Esophagus (tissue), 2 donors: ENCODE data around the gene ZC3HAV1L. TPM values are rescaled to one million over a fixed set of nuclear protein-coding genes. Genes with fewer than 3 reads are reported as not detected.
A peak's percentile ranks its signal among the peaks of the same experiment; 100 is the strongest.

ENCODE experiments used
- H3K27ac ChIP-seq, 2 donors: one replicate each; pipeline ENCODE4 v1.5.1; 2013; ENCODE audit warnings: low read depth in 2 of 2, mild to moderate bottlenecking in 2 of 2, inconsistent platforms in 1 of 2, low read length in 1 of 2, moderate library complexity in 1 of 2
- H3K27me3 ChIP-seq, 2 donors: one replicate each; pipeline ENCODE4 v1.6.1; 2013; ENCODE audit warnings: low read length in 2 of 2, control low read depth in 1 of 2, mild to moderate bottlenecking in 1 of 2; ENCODE audit not compliant: insufficient read depth in 2 of 2, control insufficient read depth in 1 of 2
- H3K36me3 ChIP-seq, 2 donors: one replicate each; pipeline ENCODE4 v1.6.1; 2013; ENCODE audit warnings: low read length in 1 of 2; ENCODE audit not compliant: control insufficient read depth in 2 of 2, insufficient read depth in 2 of 2
- H3K4me1 ChIP-seq, 2 donors: one replicate each; pipeline ENCODE4 v1.6.1; 2013; ENCODE audit warnings: low read length in 1 of 2; ENCODE audit not compliant: control insufficient read depth in 2 of 2, insufficient read depth in 2 of 2
- H3K4me3 ChIP-seq, 2 donors: one replicate each; pipeline ENCODE4 v1.5.1; 2013; ENCODE audit warnings: low read length in 2 of 2, mild to moderate bottlenecking in 2 of 2, low read depth in 1 of 2, moderate library complexity in 1 of 2
- H3K9me3 ChIP-seq, 2 donors: one replicate each; pipeline ENCODE4 v1.6.1; 2013; ENCODE audit warnings: mild to moderate bottlenecking in 2 of 2, low read depth in 1 of 2, low read length in 1 of 2, moderate library complexity in 1 of 2; ENCODE audit not compliant: control insufficient read depth in 2 of 2, insufficient read depth in 1 of 2
- WGBS, 2 donors: extraction: QIAGEN DNeasy Blood & Tissue Kit; methylation state at CpG; one replicate each; pipeline ENCODE4 v1.1.7; 2013; 5-methylcytosine and 5-hydroxymethylcytosine counted together
- polyA plus RNA-seq, 2 donors: library from polyadenylated mRNA; stranded (reverse); fragments of 200-250 nt; gene quantifications; one replicate each; pipeline ENCODE4 v1.2.3, GENCODE V29; 2013
- donor health status: healthy with polysubstance abuse.
- donor health status: Bipolar disorder and iron deficiency.

ZC3HAV1L gene
- polyA plus RNA-seq, 2 donors = 0.92 to 1.1 TPM

- no peak overlapping the region for H3K4me3 ChIP-seq
- H3K27ac ChIP-seq = peak overlapping the region in 1 of 2 donors; percentile 66
- H3K9me3 ChIP-seq = no peaks in the 10 kb centered on the region
- WGBS, 2 donors = 68 to 71% methylated on average over 14 of the region's 14 CpGs
- H3K27me3 ChIP-seq = no peaks in the 10 kb centered on the region
- no peaks in the 10 kb centered on the region for H3K4me1 ChIP-seq
- H3K36me3 ChIP-seq = peaks cover 0 to 3% of the 10 kb centered on the region in 2 donors
Measured at GRCh38 chr7:139043823-139044812, 8.3 kb upstream of the ZC3HAV1L start.

DNA sequence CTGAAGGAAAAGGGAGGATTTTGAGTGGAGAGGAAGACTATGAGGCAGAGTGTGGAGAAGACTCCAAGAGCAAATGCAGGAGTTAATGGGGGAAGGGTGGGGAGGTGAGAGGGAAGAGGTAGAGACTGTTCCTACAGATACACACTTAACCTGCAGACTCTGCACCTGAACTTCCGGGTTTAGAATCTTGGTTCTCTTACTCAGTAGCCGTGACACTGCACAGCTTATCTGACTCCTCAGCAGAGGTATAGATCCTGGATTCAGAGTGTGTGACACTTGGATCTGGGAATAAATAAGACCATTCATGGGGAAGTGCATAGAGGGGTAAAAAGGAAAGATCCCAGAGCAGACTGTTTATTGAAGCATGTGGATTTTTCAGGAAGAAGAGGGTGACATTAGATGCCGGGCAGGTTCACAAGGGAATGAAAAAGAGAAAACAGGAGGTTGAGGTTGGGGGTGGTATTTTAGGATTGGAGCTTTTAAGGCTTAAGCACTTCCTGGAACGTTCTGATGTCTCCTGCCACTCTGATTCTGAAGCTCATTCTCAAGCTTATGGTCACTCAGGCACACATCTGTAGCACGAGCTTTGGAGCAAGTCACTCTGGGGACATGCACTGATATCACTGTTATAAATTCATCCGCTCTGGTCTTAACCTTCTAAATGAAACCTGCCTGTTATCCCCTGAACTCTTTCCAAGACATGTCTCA is 5.7 kb upstream of the ZC3HAV1L start:
- WGBS, 2 donors = 45 to 73% methylated on average over 6 of the region's 6 CpGs
- H3K36me3 ChIP-seq = peaks cover 0 to 3% of the 10 kb centered on the region in 2 donors
- H3K27me3 ChIP-seq = no peaks in the 10 kb centered on the region
- H3K4me3 ChIP-seq = no peak overlapping the region
- H3K27ac ChIP-seq = no peak overlapping the region
- no peaks in the 10 kb centered on the region for H3K9me3 ChIP-seq
- peaks cover 0 to under 1% of the 10 kb centered on the region in 2 donors for H3K4me1 ChIP-seq

- no peak overlapping the region for H3K4me3 ChIP-seq
- no peaks in the 10 kb centered on the region for H3K27me3 ChIP-seq
- peaks cover 0 to 2% of the 10 kb centered on the region in 2 donors for H3K36me3 ChIP-seq
- H3K27ac ChIP-seq = no peak overlapping the region
- H3K4me1 ChIP-seq = peaks cover 5 to 11% of the 10 kb centered on the region in 2 donors
- H3K9me3 ChIP-seq = no peaks in the 10 kb centered on the region
- WGBS, 2 donors = 88 to 92% methylated on average over 2 of the region's 2 CpGs
Measured at GRCh38 chr7:139038691-139039090, 2.8 kb upstream of the ZC3HAV1L start.

- Histone ChIP-seq H3K9me3 (no peaks in the 10 kb centered on the region), H3K27ac (no peak overlapping the region), H3K27me3 (no peaks in the 10 kb centered on the region), H3K4me1 (peaks cover 5 to 11% of the 10 kb centered on the region in 2 donors), H3K36me3 (no peaks in the 10 kb centered on the region), H3K4me3 (no peak overlapping the region)
- WGBS, 2 donors = 47 to 53% methylated on average over 3 of the region's 3 CpGs
Measured at GRCh38 chr7:139036901-139037300, 1.1 kb upstream of the ZC3HAV1L start.

GRCh38 chr7:139034855-139035585 is 822 bp downstream of the ZC3HAV1L start:
- Histone ChIP-seq H3K4me3 (peak overlapping the region; percentile 73 to 93), H3K27ac (peak overlapping the region; percentile 85 to 86), H3K9me3 (no peaks in the 10 kb centered on the region), H3K36me3 (peaks cover under 1 to 2% of the 10 kb centered on the region in 2 donors), H3K4me1 (peaks cover 5 to 11% of the 10 kb centered on the region in 2 donors), H3K27me3 (no peaks in the 10 kb centered on the region)
- WGBS, 2 donors = 7% methylated on average over 41 to 47 of the region's 47 CpGs

GRCh38 chr7:139034336-139034735 is 1.5 kb downstream of the ZC3HAV1L start:
- peaks cover 5 to 11% of the 10 kb centered on the region in 2 donors for H3K4me1 ChIP-seq
- 69 to 77% methylated on average over 5 of the region's 5 CpGs for WGBS, 2 donors
- H3K27ac ChIP-seq = no peak overlapping the region
- H3K9me3 ChIP-seq = no peaks in the 10 kb centered on the region
- H3K4me3 ChIP-seq = peak overlapping the region in 1 of 2 donors; percentile 73
- H3K27me3 ChIP-seq = no peaks in the 10 kb centered on the region
- H3K36me3 ChIP-seq = peaks cover 2 to 7% of the 10 kb centered on the region in 2 donors

- 54 to 68% methylated on average over 6 of the region's 6 CpGs for WGBS, 2 donors
- H3K36me3 ChIP-seq = peaks cover 6 to 7% of the 10 kb centered on the region in 2 donors
- peak overlapping the region; percentile 14 to 21 for H3K27ac ChIP-seq
Measured at GRCh38 chr7:139033346-139034114, 2.3 kb downstream of the ZC3HAV1L start.

GRCh38 chr7:139032473-139032872 is 3.4 kb downstream of the ZC3HAV1L start:
- H3K4me3 ChIP-seq = no peak overlapping the region
- no peaks in the 10 kb centered on the region for H3K27me3 ChIP-seq
- H3K27ac ChIP-seq = no peak overlapping the region
- peaks cover 7% of the 10 kb centered on the region in 2 donors for H3K36me3 ChIP-seq
- H3K4me1 ChIP-seq = peaks cover 5 to 11% of the 10 kb centered on the region in 2 donors
- WGBS, 2 donors = 96 to 98% methylated on average over 4 of the region's 4 CpGs
- no peaks in the 10 kb centered on the region for H3K9me3 ChIP-seq

More at GRCh38 chr7:139033346-139034114, 2.3 kb downstream of the ZC3HAV1L start:
- no peaks in the 10 kb centered on the region for H3K9me3 ChIP-seq
- no peak overlapping the region for H3K4me3 ChIP-seq
- H3K27me3 ChIP-seq = no peaks in the 10 kb centered on the region
- peaks cover 5 to 11% of the 10 kb centered on the region in 2 donors for H3K4me1 ChIP-seq
